GM12872 (cell line): ENCODE measurements around the gene HERC6.

ENCODE experiments used
- CTCF ChIP-seq: IDR thresholded peaks from 3 replicates; pipeline ENCODE4 v1.5.1; 2011; ENCODE audit warnings: low read depth, mild to moderate bottlenecking, low read length, moderate library complexity; ENCODE audit not compliant: insufficient read depth

Gene HERC6

GRCh38 chr4:88378691-88379559, at the start of gene HERC6:
HERC6 (plus strand) TSS chr4:88378852; CDS start chr4:88378922, 70 bp downstream.
- TF ChIP-seq CTCF = peak; percentile 82

GRCh38 chr4:88333741-88334405, 44.8 kb upstream of the HERC6 start:
- TF ChIP-seq CTCF = no peak

GRCh38 chr4:88335092-88335665, 43.5 kb upstream of the HERC6 start:
- TF ChIP-seq CTCF = no peak

GRCh38 chr4:88341227-88342192, 37.1 kb upstream of the HERC6 start:
- TF ChIP-seq CTCF = no peak

- TF ChIP-seq CTCF = no peak
Measured at GRCh38 chr4:88350786-88351185, 27.9 kb upstream of the HERC6 start.

GRCh38 chr4:88352062-88352740, 26.5 kb upstream of the HERC6 start:
- no peak for TF ChIP-seq CTCF
